ENCODE results near the gene RASD1.

RASD1 gene

GRCh38 chr17:17496189-17497064 is at the start of gene RASD1:
TSS of gene RASD1 (minus strand) at chr17:17496395. CDS start at chr17:17496181, 214 bp downstream.
- DNase-seq, result peak; percentile 92

GRCh38 chr17:17545984-17546383 is 49.8 kb upstream of the RASD1 start:
- DNase-seq, result no peak

DNA sequence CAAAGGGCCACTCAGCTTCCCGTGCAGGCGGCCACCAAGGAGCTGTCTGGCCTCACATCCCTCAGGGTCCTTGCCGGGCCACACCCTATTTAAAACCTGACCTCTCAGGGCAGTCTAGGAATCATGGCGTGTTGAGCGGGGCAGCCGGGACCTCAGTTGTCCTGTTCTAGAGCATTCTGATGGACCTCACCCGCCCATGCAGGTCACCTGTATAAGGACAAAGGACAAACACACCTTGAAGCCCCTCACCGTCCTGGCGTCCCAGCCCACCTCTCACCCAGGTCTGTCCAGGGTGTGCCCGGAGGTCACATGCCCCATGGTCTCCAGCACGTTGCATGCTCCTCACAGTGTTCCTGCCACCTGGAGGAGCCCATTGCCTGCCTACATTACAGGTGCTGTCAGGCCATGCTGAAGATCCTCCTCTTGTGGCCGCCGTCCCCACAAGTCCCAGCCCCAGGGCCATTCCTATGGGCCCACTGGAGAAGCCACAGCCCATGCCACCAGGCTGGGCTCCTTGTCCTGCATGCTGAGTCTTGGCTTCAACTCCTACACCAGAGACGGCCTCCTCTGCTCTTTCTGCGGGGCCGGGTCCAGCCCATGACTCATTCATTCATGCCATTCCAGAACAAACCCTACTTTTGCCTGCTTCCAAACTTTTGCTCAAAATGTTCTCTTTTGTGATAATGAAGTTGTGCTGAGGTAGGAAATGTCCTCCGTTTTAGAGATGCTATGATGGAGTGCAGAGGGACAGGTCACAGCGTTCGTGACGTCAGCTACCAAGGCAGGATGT is 49.0 kb upstream of the RASD1 start:
- no peak for DNase-seq

- DNase-seq, result no peak
Measured at GRCh38 chr17:17542906-17543635, 46.9 kb upstream of the RASD1 start.

DNA sequence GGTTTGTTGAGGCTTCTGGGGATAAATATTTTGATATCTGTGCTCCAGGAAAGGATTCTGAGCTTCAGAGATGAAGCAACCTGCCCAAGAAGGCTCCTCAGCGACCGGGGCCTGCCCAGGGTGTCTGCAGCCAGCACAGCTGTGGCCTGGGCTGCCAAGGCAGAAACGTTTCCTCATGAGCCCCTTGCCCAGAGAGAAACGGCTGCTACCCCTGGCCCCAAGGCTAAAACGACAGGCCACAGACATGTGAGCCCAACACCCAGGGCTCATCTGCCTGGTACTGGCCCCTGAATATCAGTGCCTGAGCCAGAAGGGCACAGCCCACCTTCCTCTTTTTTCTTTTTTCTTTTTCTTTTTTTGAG is 45.4 kb upstream of the RASD1 start:
- DNase-seq, result no peak

- DNase-seq, result no peak
Measured at GRCh38 chr17:17540935-17541639, 44.9 kb upstream of the RASD1 start.

DNA sequence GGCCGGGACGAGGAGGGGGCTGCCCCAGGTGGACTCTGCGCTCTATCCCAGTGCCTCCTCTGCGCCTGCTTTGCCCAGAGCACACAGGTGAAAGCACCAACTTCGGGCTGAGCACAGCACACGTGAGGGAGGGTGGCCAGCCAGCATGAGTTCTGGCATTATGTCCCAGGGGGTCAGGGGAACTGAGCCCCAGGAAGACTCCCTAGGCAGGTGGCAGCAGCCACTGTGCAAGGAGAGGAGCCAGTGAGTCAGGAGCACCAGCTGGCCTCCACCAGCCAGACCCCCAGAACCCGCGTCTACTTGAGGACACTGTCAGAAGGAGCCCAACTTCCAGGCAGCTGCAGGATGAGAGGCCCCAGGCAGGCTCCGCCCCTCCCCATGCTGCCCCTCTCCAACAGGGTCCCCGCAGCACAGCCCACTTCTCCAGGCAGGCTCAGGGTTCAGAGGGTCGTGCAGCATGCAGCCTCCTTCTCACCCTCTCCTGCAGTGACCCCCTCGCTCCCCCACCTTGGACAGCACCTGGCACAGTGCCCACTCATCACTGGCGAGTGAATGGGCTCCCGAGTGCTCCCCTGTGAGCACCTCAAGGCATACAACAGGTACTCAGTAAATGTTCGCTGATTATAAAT is 44.2 kb upstream of the RASD1 start:
- no peak for DNase-seq

DNA sequence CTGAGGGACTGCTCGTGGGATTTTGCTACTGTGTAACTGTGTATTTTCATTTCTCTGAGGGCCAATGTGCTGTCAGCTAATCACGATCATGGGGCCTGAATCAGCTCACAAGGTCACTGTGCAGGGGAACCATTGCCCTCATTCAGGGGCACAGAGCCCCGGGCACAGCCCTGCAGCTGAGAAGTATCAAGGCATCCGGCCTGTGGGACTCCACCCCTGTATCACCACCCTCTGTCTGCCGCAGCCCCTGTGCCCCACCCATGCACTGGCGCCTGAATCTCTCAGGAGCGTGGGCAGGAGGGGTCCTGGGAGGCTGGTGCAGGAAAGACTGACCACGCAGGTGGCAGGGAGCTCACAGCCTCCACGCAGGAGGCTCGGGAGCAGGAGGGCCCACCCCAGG is 43.4 kb upstream of the RASD1 start:
- DNase-seq, result no peak

- DNase-seq, result no peak
Measured at GRCh38 chr17:17538417-17539391, 42.5 kb upstream of the RASD1 start.

DNA sequence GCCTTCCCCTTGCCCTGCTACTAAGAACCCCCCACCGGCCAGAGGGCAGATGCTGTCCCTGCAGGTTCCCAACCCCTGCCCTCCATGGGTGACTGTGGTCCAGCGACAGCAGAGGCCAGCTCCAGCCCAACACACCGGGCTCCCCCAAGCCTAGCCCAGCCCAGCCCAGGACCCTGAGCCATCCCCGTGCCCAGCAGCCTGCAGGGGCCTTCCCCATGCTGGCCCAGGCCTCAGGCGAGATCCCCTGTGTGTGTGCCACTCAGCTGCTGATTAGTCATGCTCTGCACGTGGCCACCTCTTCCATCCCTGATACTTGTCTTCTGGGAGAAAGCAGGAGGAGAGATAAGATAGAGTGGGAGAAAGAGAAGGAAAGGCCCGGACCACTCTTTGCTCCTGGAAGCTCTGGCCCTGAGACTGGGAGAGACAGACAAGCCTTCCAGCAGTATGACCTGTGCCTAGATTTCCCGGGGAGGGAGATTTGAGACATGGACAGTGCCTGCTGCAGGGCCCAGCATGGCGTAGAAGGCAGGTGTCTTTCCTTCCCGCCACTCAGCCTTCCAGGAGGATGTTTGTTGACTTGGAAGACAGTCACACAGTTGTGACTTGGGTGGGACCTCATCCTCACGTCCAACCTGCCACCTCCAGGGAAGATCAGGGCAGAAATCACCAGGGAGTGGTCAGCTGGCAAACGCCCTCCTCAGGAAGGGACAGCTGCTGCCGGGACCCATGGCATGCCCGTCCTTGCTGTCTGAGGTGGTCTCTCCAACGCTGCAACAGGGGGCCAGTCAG is 41.3 kb upstream of the RASD1 start:
- DNase-seq, result no peak

GRCh38 chr17:17536702-17537101 is 40.5 kb upstream of the RASD1 start:
- DNase-seq, result no peak

GRCh38 chr17:17535957-17536356 is 39.8 kb upstream of the RASD1 start:
- DNase-seq, result no peak

- no peak for DNase-seq
Measured at GRCh38 chr17:17533901-17534441, 37.8 kb upstream of the RASD1 start.

- DNase-seq, result no peak
Measured at GRCh38 chr17:17532991-17533390, 36.8 kb upstream of the RASD1 start.

DNA sequence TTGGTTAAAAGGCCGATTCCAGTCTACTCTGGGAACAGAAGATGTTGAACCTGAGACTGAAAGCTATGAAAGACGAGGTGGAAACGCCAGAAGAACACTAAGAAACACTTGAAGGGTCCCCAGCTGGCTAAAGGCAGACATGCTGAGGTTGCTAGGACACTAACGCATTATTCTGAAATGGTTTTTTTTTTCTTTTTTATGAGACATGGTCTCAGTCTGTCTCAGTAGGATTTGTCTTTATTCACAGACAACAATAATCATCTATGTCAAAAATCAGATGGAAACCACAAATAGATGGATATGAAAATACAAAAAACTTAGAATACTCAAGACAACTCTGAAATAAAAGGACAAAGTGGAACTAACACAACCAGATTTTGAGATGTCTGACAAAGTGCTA is 35.0 kb upstream of the RASD1 start:
- no peak for DNase-seq

DNA sequence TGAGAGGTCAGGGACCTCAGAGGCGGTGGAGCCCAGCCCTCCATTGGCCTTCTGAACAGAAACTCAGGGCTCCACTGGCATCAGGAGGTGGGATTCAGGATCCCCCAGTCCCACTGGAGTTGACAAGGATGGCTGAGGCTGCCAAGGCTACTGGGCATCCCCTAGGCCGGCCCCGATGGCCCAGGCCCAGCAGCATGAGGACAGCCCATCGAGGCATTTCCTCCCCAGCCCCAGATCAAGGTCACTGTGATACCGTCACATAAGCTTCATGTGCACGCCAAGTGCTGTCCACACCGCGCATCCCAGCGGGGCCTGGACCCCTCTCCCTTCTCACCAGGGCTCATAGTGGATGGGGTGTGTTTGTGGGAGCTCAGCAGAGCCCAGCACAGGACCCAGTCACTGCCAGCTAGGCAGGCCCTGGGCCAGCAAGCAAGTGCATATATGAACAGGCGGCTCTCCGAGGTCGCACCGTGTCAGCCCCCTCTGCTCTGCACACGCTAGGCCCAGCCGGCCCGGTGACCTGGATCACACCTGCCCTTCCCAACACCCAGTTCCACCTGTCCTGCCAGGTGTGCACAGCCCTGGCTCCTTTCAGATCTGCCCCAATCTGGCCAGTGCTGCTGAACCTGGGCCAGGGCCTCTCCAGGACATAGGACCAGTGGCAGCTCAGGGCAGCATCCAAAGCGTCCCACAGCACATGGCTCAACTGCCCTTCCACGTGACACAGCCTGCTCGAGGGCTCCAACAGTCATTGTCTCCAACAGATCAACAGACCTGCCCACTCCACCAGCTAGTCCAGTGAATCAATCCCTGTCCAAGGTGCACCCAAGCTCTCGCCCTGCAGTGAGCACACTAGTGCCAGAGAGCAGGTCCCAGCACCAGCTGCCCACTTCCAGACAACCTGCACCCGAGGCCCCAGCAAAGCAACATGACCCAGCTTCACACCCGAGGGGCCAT is 32.8 kb upstream of the RASD1 start:
- DNase-seq, result no peak

GRCh38 chr17:17527956-17528500 is 31.8 kb upstream of the RASD1 start:
- DNase-seq, result no peak

DNA sequence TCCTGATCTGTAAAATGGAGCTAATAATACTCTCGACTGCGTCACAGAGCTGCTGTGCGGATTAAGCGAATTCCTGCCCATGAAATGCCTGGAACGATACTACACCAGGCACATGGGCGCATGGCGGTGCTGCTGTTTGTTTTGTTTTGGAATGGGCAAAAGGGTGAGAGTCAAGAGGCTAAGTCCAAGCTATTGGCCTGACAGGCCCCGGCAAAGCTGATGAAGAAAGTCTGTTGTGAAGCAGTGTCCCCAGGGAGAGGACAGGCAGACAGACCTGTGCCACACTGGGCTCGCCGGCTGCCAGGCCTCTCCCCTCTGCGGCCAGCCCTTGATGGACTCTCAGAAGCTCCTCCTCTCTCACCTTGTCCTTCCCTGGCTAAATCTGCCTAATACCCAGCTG is 31.3 kb upstream of the RASD1 start:
- no peak for DNase-seq

All from activated CD8-positive, alpha-beta memory T cell treated with anti-CD3 and anti-CD28 coated beads for 24 hours (primary cell).